Non-pigmented ciliary epithelial cell (primary cell): ENCODE data around the gene TMEM131L.
"Not testable (repeated sequence)": the region's sequence is repeated elsewhere in the genome, so short reads cannot be mapped to it uniquely, and the experiment has no call there.

Experiments
- DNase-seq: peaks from one replicate; pipeline ENCODE4 v3.0.0-alpha.2; 2010; ENCODE audit warnings: low read depth

TMEM131L gene, protein sequence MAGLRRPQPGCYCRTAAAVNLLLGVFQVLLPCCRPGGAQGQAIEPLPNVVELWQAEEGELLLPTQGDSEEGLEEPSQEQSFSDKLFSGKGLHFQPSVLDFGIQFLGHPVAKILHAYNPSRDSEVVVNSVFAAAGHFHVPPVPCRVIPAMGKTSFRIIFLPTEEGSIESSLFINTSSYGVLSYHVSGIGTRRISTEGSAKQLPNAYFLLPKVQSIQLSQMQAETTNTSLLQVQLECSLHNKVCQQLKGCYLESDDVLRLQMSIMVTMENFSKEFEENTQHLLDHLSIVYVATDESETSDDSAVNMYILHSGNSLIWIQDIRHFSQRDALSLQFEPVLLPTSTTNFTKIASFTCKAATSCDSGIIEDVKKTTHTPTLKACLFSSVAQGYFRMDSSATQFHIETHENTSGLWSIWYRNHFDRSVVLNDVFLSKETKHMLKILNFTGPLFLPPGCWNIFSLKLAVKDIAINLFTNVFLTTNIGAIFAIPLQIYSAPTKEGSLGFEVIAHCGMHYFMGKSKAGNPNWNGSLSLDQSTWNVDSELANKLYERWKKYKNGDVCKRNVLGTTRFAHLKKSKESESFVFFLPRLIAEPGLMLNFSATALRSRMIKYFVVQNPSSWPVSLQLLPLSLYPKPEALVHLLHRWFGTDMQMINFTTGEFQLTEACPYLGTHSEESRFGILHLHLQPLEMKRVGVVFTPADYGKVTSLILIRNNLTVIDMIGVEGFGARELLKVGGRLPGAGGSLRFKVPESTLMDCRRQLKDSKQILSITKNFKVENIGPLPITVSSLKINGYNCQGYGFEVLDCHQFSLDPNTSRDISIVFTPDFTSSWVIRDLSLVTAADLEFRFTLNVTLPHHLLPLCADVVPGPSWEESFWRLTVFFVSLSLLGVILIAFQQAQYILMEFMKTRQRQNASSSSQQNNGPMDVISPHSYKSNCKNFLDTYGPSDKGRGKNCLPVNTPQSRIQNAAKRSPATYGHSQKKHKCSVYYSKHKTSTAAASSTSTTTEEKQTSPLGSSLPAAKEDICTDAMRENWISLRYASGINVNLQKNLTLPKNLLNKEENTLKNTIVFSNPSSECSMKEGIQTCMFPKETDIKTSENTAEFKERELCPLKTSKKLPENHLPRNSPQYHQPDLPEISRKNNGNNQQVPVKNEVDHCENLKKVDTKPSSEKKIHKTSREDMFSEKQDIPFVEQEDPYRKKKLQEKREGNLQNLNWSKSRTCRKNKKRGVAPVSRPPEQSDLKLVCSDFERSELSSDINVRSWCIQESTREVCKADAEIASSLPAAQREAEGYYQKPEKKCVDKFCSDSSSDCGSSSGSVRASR (N-terminal part only)

DNA sequence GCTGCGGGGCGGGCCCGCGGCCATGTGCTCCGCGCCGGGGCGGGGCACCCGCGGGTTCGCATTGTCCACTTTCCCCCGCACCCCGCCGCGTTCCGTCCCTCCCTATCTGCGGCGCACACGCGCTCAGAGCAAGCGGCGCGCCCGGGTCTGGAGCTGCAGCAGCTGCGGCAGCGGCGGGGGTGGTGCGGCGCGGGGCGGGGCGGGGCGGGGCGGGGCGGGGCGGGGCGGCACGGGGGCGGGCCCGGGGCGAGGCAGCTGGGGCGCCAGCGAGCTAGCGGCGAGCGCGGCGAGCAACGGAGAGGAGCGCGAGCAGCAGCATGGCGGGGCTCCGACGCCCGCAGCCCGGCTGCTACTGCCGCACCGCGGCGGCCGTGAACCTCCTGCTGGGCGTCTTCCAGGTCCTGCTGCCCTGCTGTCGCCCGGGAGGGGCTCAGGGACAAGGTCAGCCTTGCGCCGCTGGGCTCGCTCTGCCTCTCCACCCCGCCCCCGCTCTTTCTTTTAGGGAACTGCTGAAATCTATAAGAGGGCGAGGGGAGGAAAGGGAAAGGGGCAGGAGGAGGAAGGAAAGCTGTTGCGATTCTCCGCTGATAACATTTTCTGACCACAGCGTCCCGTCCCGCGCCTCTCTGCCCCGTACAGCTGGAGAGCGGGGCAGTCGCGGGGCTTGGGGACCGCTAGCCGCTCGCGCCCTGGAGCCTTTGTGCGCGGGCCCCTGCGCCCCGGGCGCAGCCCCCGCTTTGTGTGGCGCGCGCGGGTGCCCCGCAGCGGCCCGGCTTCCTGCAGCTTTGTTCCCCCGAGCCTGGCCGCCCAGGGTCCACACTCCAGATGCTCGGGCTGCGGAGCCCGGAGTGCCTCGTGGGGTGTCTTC is at the start of gene TMEM131L:
Gene TMEM131L (plus strand): TSS at position 280 of the 868 bp plus-strand sequence. CDS start 38 bp downstream, at position 318.
- DNase-seq, result no peak

DNA sequence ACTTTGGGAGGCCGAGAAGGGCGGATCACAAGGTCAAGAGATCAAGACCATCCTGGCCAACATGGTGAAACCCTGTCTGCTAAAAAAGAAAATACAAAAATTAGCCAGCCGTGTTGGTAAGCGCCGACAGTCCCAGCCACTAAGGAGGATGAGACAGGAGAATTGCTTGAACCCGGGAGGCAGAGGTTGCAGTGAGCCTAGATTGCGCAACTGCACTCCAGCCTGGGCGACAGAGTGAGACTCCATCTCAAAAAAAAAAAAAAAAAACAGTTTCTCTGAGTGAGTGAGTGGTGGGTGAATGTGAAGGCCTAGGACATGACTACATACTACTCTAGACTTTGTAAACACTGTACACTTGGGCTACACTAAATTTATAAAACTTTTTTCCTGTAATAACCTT is 49.7 kb upstream of the TMEM131L start:
- not testable (repeated sequence) for DNase-seq

DNA sequence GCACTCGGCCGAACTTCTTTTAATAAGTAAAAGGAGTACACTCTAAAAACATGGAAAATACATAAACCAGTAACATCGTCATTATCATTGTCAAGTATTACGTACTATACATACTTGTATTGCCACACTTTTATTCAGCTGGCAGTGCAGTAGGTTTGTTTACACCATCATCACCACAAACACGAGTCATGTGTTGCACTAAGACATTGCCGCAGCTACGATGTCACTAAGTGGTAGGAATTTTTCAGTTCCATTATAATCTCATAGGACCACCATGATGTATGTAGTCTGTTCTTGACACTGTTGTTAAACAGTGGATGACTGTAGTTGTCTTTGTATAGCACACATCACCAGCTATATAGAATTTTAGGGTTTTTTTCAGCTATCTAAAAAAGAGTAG is 48.0 kb upstream of the TMEM131L start:
- no peak for DNase-seq

DNA sequence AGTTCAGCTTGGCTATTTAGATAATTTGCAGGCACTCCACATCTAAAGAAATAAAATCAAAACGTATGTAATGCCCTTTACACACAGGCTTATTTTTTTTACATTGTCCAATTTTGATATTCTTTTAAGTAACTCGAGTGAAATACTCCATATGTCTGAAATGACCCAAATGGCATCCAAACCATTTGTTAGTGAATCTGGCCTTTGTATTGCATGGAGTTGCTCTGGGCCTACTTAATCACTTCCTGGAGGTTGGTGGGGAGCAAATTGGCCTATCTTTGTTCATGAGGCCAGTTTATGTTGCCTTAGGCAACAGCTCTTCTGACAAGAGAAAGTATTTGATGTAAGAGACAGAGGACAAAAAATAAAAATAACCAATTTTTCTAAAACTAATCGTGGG is 47.6 kb upstream of the TMEM131L start:
- no peak for DNase-seq

DNA sequence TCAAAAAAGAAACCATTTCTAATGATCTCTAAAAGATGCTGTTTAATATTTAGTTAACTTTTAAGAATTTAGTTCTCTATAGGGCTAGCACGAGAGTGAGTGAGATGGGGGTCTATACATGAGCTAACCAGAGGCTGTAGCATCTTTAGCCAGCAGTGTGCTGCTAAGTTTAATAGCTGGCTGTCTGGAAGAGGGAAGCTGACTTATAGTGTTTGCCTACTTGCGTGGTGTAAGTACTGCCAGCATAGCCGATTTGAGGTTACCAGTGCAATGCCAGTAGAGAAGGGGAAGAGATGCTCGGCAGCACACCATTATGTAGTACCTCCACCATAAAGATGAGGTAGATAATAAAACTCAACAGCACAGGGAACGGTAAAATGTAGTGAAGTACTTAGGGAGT is 47.1 kb upstream of the TMEM131L start:
- no peak for DNase-seq

DNA sequence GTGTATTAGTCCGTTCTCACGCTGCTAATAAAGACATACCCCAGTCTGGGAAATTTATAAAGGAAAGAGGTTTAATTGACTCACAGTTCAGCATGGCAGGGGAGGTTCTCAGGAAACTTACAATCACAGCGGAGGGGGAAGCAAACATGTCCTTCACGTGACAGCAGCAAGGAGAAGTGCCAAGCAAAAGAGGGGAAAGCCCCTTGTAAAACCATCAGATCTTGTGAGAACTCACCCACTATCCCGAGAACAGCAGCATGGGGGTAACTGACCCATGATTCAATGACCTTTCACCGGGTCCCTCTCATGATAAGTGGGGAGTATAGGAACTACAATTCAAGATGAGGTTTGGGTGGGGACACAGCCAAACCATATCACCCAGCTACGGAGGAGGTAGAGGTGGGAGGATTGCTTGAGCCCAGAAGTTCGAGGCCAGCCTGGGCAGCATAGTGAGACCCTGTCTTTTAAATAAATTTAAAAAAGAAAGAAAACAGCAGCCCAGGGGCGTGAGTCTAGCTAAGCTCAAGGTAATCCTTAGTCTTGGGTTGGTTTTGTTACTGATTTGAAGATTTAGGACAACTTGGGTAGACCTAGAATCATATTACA is 46.4 kb upstream of the TMEM131L start:
- DNase-seq, result no peak

DNA sequence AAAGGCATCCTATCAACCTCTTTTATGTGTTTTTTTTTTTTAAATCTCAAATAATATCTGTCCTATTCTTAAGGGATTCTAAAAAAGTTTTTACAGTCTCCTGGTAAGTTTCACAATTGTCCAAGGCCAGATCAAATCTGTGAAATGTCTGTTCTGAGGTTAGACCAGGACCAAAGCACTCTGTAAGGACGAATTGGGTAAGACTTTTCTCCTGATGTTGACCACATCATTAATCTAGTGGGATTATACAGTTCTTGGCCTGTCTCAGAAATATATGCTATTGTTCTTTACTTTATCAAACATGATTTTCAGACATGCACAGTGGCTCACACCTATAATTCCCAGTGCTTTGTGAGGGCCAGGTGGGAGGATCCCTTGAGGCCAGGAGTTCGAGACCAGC is 45.8 kb upstream of the TMEM131L start:
- no peak for DNase-seq

DNA sequence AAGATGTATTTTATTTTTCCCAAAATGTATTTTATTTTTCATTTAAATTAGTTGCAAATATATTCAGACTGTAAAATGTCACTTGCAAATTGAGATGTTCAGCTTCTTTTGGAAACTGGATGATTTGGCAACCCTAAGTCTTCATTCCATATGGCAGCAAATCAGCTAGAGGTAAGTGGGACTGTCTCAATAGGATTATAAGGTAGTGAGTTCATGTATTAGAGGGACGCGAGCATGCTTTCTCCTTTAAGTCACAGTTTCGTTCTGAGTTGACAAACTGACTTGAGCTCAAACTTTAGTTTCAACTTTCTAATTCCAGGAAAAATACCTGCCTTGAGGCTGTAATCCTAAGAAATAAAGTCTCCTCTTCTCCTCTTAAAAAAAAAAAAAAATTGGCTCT is 44.2 kb upstream of the TMEM131L start:
- DNase-seq, result no peak

DNA sequence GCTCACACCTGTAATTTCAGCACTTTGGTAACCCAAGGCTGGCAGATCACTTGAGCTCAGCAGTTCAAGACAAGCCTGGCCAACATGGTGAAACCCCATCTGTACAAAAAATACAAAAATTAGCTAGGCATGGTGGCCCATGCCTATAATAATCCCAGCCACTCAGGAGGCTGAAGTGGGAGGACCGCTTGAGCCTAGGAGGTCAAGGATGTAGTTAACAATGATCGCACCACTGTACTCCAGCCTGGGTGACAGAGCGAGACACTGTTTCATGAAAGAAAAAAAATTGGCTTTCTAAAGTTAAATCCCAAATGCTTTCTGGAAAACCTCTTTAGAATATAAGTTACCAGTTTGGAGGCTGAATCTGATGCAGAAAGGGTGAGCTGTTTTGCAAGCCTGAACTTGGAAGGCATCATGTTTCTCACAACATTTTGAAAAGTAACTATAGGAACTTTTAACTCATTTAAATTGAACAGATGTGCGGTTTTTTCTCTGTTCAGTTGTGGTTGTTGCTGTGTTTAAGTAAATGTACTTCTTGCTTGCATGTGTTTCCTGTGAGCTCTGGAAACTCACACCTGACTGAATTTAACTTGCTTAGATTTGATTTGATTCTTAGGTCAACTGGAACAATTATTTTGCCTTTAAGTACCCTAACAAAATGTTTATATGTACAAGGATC is 39.8 kb upstream of the TMEM131L start:
- no peak for DNase-seq

DNA sequence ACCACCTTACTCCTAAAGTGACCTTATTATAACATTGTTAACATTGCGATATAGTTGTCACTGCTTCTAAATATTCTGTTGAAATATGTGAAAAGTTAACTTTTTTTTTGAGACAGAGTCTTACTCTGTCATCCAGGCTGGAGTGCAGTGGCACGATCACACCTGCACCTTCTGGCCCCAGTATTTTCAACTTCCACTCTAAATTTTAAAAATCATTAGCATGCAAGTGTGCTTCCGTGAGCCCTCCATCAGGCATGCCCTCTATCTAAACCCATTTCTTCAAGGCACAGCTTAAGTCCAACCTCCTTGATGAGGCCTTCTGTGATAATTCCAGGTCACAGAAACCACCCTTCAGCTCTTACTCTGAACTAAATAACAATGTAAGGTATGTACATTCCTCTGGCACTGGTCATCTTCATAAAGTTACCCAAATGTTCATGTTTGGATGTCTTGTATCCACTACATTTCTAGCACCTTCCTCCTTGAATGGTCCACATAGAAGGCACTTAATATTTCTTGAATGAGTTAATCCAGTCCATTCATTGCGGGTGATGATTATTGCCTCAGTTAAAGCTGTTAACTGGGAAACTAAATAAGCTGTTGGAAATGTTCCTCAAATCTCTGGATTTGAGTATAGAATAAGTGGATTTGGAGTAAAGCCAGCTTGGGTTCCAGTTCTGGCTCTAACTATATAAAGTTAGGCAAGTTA is 38.6 kb upstream of the TMEM131L start:
- DNase-seq, result no peak

DNA sequence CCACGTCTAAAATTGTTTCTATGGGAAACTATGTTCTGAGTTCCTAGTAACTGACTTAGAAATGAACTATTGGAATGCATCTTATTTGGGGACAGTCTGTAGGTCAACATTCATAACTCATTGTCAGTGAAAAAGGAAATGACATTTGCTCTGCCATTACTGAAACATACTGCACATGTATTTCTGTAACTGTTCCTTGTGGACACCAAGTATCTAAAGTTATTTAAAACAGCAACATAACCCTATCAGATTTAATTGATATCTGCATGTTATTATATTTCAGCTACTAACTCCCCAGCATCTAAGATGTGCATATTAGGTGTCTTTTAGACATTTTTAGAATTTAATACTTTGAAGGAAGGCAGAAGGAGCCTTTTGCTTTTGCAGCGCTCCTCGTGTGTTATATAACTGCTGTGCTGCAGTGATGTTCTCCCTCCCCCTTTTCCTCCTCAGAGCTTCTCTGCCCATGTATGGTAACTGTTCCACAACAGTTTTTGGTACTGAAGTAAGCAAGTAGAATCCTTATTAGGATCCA is 37.2 kb upstream of the TMEM131L start:
- DNase-seq, result no peak

DNA sequence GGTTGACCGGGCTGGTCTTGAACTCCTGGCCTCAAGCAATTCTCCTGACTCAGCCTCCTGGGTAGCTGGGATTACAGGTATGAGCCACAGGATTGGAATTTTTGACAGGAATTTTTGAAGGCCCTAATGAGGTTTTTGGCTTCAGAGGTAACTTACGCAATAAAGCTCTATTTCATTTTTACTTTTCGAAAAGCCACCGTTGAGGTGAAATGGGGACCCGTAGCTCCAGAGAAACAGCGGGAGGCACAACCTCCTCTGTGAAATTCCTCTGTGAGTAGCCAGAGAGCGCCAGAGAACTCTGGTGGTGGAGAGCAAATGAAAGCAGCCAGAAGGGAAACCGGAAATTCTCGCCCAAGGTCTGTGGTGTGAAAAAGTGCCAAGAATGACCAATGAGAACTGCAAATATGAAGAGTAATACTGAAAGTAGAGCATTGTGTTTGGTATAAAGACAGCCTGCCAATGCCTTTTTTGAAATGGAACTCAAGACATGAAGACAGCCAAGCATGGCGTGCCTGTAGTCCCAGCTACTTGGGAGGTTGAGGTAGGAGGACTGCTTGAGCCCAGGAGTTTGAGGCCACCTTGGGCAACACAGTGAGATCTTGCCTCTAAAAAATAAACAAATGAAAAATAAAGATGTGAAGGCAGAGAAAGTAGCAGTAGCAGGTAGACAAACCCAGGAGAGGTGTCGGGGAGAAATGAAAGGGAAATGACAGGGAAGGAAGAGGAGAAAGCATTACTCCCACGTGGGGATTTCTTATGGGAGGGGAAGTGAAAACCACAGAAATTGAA is 33.0 kb upstream of the TMEM131L start:
- DNase-seq, result peak; percentile 47

DNA sequence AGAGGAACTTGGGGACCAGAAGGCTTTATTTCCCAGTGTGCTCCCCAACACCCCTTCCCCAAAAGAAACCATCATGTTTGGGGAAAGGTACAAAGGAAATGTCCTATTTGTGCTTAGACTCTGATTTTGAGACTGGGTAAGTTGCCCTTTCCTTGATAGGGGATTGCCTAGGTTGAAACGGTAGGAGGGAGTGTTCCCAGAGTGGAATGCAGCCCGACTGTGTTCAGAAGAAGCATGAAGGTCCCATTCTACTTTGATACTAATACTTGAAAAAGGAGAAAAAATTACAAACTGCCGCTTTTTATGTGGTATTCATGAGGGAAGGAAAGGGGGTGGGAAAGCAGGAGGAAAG is 32.4 kb upstream of the TMEM131L start:
- DNase-seq, result no peak

DNA sequence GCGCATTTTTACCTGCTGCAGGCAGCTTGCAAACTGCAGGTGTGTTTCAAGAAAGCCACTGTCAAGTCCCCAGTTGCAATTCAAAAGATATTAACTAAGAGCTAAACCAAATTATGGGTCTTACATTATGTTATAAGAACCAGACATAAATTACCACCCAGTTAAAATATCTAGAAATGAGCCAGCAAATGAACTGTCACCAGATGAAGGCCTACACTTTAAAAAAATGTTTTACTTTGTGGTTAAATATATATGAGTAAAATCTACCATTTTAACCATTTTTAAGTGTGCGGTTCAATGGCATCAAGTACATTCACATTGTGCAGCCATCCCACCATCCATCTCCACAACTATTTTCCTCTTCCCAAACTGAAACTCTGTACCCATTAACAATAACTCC is 32.0 kb upstream of the TMEM131L start:
- no peak for DNase-seq

DNA sequence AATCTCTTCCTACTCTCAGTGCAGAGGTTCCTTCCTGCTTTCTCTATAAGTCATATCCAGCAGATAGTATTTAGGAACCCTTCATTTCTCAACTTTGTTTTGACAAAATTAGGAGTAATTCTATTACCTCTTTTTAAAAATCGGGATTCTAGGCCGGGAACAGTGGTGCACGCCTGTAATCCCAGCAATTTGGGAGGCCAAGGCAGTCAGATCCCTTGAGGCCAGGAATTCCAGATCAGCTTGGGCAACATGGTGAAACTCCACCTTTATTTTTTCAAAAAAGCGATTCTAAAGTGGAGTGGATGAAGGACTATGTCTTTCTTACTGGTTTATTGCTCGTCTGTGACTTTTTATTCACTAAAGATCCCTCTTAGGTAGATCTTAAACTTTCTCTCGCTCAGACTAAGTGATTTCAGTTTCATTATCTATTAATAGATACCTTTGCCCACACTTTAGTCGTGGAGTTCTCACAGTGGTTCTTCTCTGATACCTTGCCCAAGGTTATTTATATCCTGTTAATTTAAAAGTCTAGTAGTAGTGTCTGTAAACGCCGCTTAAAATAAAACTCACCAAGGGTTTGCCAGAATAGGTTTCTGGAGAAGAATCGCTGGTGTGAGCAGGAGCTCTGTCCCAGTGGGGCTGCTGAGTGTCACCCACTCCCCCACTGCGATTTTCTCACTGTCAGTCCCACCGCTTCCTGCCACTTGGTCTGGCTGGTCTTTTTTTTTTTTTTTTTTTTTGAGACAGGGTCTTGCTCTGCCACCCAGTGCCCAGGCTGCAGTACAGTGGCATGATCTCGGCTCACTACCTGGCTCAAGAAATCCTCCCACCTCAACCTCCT is 27.0 kb upstream of the TMEM131L start:
- DNase-seq, result no peak

DNA sequence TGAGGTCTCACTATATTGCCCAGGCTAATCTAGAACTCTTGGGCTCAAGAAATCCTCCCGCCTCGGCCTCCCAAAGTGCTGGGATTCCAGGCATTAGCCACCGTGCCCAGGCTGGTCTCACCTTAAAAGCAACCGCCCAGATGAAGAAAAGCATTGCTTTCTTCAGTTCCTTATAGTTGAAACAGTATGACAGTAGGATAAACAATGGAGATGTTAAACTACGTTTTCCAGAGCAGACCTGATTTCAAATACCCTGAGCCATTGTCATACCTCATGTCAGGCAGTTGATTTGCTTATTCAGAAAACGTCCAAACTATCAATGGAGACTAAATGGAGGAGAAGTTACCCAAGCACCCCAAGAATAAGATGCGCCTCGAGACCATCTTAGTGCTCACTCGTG is 26.3 kb upstream of the TMEM131L start:
- no peak for DNase-seq

DNA sequence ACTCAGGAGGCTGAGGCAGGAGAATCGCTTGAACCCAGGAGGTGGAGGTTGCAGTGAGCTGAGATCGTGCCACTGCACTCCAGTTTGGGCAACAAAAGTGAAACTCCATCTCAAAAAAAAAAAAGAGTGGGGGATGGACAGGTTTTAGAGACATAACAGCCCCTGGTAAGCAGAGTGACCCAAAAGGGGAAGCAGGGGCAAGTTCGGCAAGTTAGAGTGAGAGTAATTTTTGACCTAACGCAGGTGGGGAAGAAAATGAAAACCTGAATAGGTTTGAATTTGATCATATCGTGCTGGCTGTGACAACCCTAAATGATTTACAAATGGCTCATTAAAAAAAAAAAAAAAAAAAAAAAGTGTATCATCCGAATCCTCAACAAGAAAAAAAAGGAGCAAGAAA is 25.7 kb upstream of the TMEM131L start:
- no peak for DNase-seq
